Amniotic epithelial cell (primary cell): ENCODE measurements around the gene C16orf82.
"Not testable (repeated sequence)": the region's sequence is repeated elsewhere in the genome, so short reads cannot be mapped to it uniquely, and the experiment has no call there.

ENCODE experiments used
- DNase-seq: peaks from one replicate; pipeline ENCODE4 v3.0.0-alpha.2; 2010; ENCODE audit warnings: low read depth

The C16orf82 gene

GRCh38 chr16:27066668-27067537, at the start of gene C16orf82:
Gene C16orf82, plus strand, starts transcription at chr16:27066927.
- DNase-seq, result no peak

GRCh38 chr16:27020031-27020430, 46.7 kb upstream of the C16orf82 start:
- no peak for DNase-seq

- no peak for DNase-seq
Observed at GRCh38 chr16:27024010-27024409, 42.7 kb upstream of the C16orf82 start.

GRCh38 chr16:27025581-27025980, 41.1 kb upstream of the C16orf82 start:
- DNase-seq, result no peak

GRCh38 chr16:27027971-27028370, 38.8 kb upstream of the C16orf82 start:
- DNase-seq, result no peak

GRCh38 chr16:27028591-27029110, 38.1 kb upstream of the C16orf82 start:
- no peak for DNase-seq

GRCh38 chr16:27029525-27029924, 37.2 kb upstream of the C16orf82 start:
- no peak for DNase-seq

GRCh38 chr16:27033281-27033979, 33.3 kb upstream of the C16orf82 start:
- no peak for DNase-seq

GRCh38 chr16:27040732-27041131, 26.0 kb upstream of the C16orf82 start:
- DNase-seq, result no peak

GRCh38 chr16:27046958-27047518, 19.7 kb upstream of the C16orf82 start:
- no peak for DNase-seq

- no peak for DNase-seq
Observed at GRCh38 chr16:27048316-27048715, 18.4 kb upstream of the C16orf82 start.

GRCh38 chr16:27049117-27049516, 17.6 kb upstream of the C16orf82 start:
- no peak for DNase-seq

- no peak for DNase-seq
Observed at GRCh38 chr16:27052007-27052406, 14.7 kb upstream of the C16orf82 start.

- no peak for DNase-seq
Observed at GRCh38 chr16:27053996-27054395, 12.7 kb upstream of the C16orf82 start.

GRCh38 chr16:27058299-27058698, 8.4 kb upstream of the C16orf82 start:
- no peak for DNase-seq

- no peak for DNase-seq
Observed at GRCh38 chr16:27070776-27071175, 4.0 kb downstream of the C16orf82 start.

- no peak for DNase-seq
Observed at GRCh38 chr16:27073733-27074132, 7.0 kb downstream of the C16orf82 start.

GRCh38 chr16:27080895-27081294, 14.2 kb downstream of the C16orf82 start:
- no peak for DNase-seq

GRCh38 chr16:27083861-27084261, 17.1 kb downstream of the C16orf82 start:
- no peak for DNase-seq

GRCh38 chr16:27084307-27085028, 17.7 kb downstream of the C16orf82 start:
- DNase-seq, result no peak

- no peak for DNase-seq
Observed at GRCh38 chr16:27085182-27085581, 18.5 kb downstream of the C16orf82 start.

- DNase-seq, result not testable (repeated sequence)
Observed at GRCh38 chr16:27086031-27086430, 19.3 kb downstream of the C16orf82 start.
